Right lobe of liver (tissue), 4 donors: Measurements from ENCODE around the gene DNAJC11.

Experiments used
- CTCF ChIP-seq, 4 donors: fragments of 200-600 bp in 3 of 4; fragments of 450-650 bp in 1 of 4; IDR thresholded peaks; one replicate each; pipeline versions ENCODE4 v1.5.1 to v1.8.0; 2016 to 2022; ENCODE audit warnings: antibody characterized with exemption in 4 of 4, mild to moderate bottlenecking in 2 of 4
- POLR2A ChIP-seq: fragments of 450-650 bp; IDR thresholded peaks from one replicate; pipeline ENCODE4 v1.6.1; 2017; ENCODE audit warnings: antibody characterized with exemption, mild to moderate bottlenecking
- donor health status: DM: no; HTN: no; CAD: no.
- donor health status: DM: no; HTN: no; CAD: no.
- donor health status: DM: no; HTN: yes; CAD: no.

GRCh38 chr1:6653436-6654290 lies 48.0 kb downstream of the DNAJC11 start:
- TF ChIP-seq CTCF (IDR thresholded peaks at IDR 0.05): no peak
- TF ChIP-seq POLR2A: no peak
